Lower lobe of right lung (tissue), 2 donors: ENCODE results near the gene MIAT. TPM values are rescaled to one million over a fixed set of nuclear protein-coding genes. Genes with fewer than 3 reads are reported as not detected.

Experiments
- ATAC-seq, 2 donors: fragments of 200-7000 bp; cut with Tn5 transposase; one replicate each; pipeline ENCODE4 v1.9.1; 2020 to 2022; ENCODE audit warnings: mild to moderate bottlenecking in 2 of 2, moderate library complexity in 2 of 2
- DNase-seq: peaks from one replicate; pipeline ENCODE4 v3.0.0-alpha.2; 2020
- H3K27ac ChIP-seq: fragments of 200-600 bp; one replicate; pipeline ENCODE4 v1.8.0; 2022
- H3K27me3 ChIP-seq: fragments of 200-600 bp; one replicate; pipeline ENCODE4 v1.8.0; 2022; ENCODE audit warnings: low read depth
- H3K36me3 ChIP-seq: fragments of 200-600 bp; one replicate; pipeline ENCODE4 v1.8.0; 2022; ENCODE audit warnings: mild to moderate bottlenecking
- H3K4me1 ChIP-seq: fragments of 200-600 bp; one replicate; pipeline ENCODE4 v1.8.0; 2022
- H3K4me3 ChIP-seq: fragments of 200-600 bp; one replicate; pipeline ENCODE4 v1.8.0; 2022; ENCODE audit warnings: mild to moderate bottlenecking
- H3K9me3 ChIP-seq: fragments of 200-600 bp; one replicate; pipeline ENCODE4 v1.8.0; 2022
- CTCF ChIP-seq: fragments of 200-600 bp; IDR thresholded peaks from one replicate; pipeline ENCODE4 v1.8.0; 2022; ENCODE audit warnings: antibody characterized with exemption, mild to moderate bottlenecking
- intact Hi-C: fragments of 100-400 bp; cut with DNase I; formaldehyde crosslinking; loops from one replicate; pipeline ENCODE4 v1.11.0; 2022
- total RNA-seq: library from RNA; stranded (reverse); fragmentation: NEBNext Ultra II Directional; extraction: Animal tissue kit (Norgen Biotek cat#: 25700); gene quantifications from one replicate; pipeline ENCODE4 v1.2.1, GENCODE V29; 2021
- donor health status: DM: no; HTN: yes; CAD: no; lungs with severe emphysema.

MIAT gene
- total RNA-seq, 1 donor from 2014 or later: 6.8 TPM

DNA sequence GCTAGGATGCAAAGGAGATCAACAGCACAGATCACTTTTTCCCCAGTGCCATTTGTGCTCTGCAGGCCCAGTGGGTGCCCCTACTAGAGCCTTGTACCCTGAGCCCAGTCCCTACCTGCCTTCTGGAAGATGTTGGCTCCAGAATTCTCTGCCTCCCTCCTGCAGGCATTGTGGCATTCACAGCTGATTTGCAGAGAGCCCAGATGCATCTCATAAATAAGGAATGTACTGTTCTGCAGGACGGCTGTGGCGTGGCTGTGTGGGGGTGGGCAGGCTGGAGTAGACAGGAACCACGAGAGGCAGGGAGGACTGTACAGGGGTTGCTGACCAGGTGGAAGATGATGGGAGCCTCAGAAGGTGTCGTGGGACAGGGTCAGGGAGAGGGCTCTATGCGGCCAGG lies 11.2 kb upstream of the MIAT start:
- H3K27me3 ChIP-seq: peaks cover 4% of the 10 kb centered on the region
- H3K36me3 ChIP-seq: no peaks in the 10 kb centered on the region
- no peak overlapping the region for H3K27ac ChIP-seq
- TF ChIP-seq CTCF: no peak
- H3K9me3 ChIP-seq: no peaks in the 10 kb centered on the region
- no peak overlapping the region for H3K4me3 ChIP-seq
- H3K4me1 ChIP-seq: peaks cover 57% of the 10 kb centered on the region
- ATAC-seq (no peak), DNase-seq (no peak)
- intact Hi-C loops: no loop called here

DNA sequence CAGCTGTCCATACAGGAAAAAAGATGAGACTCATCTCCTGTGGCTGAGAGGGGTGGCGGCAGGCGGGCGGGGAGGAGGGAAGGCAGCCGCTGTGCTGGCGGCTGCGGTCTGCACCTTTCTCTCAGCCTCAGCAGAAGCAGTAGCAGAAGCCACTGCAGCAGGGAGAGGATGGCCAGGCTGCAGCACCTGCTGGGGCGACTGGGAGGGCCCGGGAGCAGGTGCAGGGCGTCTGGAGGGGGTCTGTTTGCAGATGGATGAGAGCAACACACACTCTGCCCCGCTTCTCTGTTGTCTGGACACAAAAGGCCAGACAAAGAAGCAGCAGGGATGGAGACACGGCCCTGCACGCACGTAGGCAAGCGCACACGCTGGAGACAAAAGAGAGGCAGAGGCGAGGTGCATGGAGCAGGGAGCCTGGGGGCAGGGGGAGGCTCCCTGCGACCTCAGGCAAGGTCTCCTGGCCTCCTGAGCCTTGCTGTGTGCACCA lies 9.3 kb upstream of the MIAT start:
- no peak for DNase-seq
- Histone ChIP-seq H3K27ac (no peak overlapping the region), H3K4me3 (no peak overlapping the region), H3K9me3 (no peaks in the 10 kb centered on the region), H3K27me3 (peaks cover 4% of the 10 kb centered on the region), H3K36me3 (no peaks in the 10 kb centered on the region), H3K4me1 (peaks cover 48% of the 10 kb centered on the region)
- intact Hi-C loops: no loop called here
- ATAC-seq: no peak
- TF ChIP-seq CTCF: no peak

DNA sequence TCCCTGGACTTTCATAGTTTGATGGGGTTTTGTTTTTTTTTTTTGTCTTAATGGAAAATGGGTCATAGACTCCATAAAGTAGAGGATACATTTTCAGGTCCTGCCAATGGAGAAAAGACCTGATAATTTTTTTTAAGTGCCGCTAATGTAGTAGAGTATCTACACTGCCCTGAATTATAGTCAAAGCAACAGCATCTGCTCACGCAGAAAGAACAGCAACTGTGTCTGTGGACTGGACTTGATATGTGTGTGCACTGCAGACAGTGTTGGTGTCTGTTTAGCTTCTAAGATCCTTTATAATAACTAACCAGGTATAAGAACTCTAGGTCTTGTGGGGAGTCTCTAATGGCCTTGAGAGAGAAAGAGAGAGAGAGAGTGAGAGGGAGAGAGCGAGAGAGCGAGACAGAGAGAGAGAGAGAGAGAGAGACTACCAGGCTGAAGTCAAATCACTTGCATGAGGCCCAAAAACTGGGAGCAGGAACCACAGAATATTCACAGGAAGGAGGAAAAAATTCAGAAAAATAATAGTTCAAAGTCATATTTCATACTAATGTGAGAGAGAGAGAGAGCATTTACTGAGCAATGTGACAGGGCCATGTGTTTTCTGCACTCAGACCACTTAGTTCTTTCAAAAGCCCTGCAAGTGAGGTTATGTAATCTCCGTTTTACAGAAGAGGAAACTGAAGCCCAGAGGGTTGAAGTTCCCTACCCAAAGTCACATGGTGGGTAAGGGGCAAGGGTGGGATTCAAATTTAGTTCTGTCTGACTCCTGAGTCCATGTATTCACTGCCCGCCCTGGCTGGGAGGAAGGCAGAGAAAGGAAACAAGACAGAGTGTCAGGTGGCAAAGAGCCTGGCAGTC lies 8.6 kb upstream of the MIAT start:
- Histone ChIP-seq H3K4me1 (peaks cover 41% of the 10 kb centered on the region), H3K27me3 (peaks cover 4% of the 10 kb centered on the region), H3K27ac (no peak overlapping the region), H3K4me3 (no peak overlapping the region), H3K36me3 (no peaks in the 10 kb centered on the region), H3K9me3 (no peaks in the 10 kb centered on the region)
- TF ChIP-seq CTCF: no peak
- intact Hi-C loops: no loop called here
- DNase-seq (no peak), ATAC-seq (peak in 1 of 2 donors; percentile 28)

- intact Hi-C loops: no loop called here
- Histone ChIP-seq H3K4me3 (no peak overlapping the region), H3K36me3 (no peaks in the 10 kb centered on the region), H3K4me1 (peaks cover 23% of the 10 kb centered on the region), H3K27me3 (peaks cover 9% of the 10 kb centered on the region), H3K27ac (no peak overlapping the region), H3K9me3 (no peaks in the 10 kb centered on the region)
- ATAC-seq: no peak
- no peak for DNase-seq
- TF ChIP-seq CTCF: no peak
Measured at GRCh38 chr22:26650722-26651421, 6.5 kb upstream of the MIAT start.

- peaks cover 12% of the 10 kb centered on the region for H3K27me3 ChIP-seq
- H3K9me3 ChIP-seq: no peaks in the 10 kb centered on the region
- H3K4me1 ChIP-seq: peaks cover 17% of the 10 kb centered on the region
- intact Hi-C loops: no loop called here
- ATAC-seq (no peak), DNase-seq (no peak)
- no peak overlapping the region for H3K27ac ChIP-seq
- H3K36me3 ChIP-seq: no peaks in the 10 kb centered on the region
- H3K4me3 ChIP-seq: no peak overlapping the region
- no peak for TF ChIP-seq CTCF
Measured at GRCh38 chr22:26651815-26652214, 5.6 kb upstream of the MIAT start.
